ENCODE measurements around the gene SRGAP1.

- no peak for TF ChIP-seq POLR2A (IDR thresholded peaks at IDR 0.05)
- TF ChIP-seq, protein P1, sequence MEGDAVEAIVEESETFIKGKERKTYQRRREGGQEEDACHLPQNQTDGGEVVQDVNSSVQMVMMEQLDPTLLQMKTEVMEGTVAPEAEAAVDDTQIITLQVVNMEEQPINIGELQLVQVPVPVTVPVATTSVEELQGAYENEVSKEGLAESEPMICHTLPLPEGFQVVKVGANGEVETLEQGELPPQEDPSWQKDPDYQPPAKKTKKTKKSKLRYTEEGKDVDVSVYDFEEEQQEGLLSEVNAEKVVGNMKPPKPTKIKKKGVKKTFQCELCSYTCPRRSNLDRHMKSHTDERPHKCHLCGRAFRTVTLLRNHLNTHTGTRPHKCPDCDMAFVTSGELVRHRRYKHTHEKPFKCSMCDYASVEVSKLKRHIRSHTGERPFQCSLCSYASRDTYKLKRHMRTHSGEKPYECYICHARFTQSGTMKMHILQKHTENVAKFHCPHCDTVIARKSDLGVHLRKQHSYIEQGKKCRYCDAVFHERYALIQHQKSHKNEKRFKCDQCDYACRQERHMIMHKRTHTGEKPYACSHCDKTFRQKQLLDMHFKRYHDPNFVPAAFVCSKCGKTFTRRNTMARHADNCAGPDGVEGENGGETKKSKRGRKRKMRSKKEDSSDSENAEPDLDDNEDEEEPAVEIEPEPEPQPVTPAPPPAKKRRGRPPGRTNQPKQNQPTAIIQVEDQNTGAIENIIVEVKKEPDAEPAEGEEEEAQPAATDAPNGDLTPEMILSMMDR (IDR thresholded peaks at IDR 0.05), result no peak
- TF ChIP-seq POLR2AphosphoS5 (IDR thresholded peaks at IDR 0.05; ENCODE audit: insufficient read depth in 1 of 2, low read depth in 1 of 2), result no peak
These were observed 3.5 kb upstream of the SRGAP1 start for GRCh38 chr12:63841011-63841410.

Measured in vagina (tissue), 2 donors.